Stimulated activated naive CD4-positive, alpha-beta T cell treated with Interleukin-2 at 50 U/mL for 16 hours (primary cell): Measurements from ENCODE around the gene FBXL3.

Experiments used
- DNase-seq: peaks from one replicate; lab custom pipeline; 2025; lab: John Stamatoyannopoulos, UW

Gene FBXL3, protein sequence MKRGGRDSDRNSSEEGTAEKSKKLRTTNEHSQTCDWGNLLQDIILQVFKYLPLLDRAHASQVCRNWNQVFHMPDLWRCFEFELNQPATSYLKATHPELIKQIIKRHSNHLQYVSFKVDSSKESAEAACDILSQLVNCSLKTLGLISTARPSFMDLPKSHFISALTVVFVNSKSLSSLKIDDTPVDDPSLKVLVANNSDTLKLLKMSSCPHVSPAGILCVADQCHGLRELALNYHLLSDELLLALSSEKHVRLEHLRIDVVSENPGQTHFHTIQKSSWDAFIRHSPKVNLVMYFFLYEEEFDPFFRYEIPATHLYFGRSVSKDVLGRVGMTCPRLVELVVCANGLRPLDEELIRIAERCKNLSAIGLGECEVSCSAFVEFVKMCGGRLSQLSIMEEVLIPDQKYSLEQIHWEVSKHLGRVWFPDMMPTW

DNA sequence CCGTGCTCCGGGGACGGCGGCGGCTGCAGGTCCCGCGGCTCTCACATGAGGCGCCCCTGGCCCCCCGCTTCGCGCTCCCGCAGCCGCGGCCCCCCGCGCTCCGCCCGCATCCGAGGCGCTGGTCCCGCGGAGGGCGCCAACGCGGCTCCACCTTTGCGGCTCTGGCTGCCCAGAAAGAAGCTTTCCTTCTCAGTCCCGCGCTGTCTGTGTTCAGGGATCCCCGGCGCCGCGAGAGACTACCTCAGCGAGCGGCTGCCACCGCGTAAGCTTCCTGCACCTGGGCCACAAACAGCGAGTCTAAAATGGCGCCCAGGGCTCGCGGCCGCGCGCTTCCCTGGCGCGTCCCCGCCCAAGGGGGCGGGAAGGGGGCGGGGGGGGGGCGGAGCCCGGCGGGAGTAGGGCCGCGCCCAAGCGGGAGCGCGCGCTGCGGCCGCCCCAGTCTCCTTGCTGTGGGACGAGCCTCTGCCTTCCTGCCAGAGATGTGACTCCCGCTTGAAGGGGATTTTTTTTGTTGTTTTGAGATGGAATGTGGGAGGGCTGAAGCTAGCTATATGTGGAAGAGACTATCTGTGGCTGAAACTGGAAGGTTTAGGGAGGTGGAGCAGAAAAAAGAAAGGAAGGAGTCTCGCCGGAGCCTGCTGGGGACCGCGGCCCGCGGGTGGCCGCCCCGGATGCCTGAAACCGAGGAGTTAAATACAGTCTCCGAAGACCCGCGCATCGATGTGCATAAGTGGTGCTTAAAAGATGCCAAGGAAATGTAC is at the start of gene FBXL3:
FBXL3 (minus strand) TSS at position 299 of the 761 bp plus-strand sequence. CDS start 5,299 bp downstream, outside the sequence.
- peak; percentile 83 for DNase-seq

- DNase-seq, result no peak
Observed at GRCh38 chr13:77067519-77067918, 40.6 kb upstream of the FBXL3 start.

DNA sequence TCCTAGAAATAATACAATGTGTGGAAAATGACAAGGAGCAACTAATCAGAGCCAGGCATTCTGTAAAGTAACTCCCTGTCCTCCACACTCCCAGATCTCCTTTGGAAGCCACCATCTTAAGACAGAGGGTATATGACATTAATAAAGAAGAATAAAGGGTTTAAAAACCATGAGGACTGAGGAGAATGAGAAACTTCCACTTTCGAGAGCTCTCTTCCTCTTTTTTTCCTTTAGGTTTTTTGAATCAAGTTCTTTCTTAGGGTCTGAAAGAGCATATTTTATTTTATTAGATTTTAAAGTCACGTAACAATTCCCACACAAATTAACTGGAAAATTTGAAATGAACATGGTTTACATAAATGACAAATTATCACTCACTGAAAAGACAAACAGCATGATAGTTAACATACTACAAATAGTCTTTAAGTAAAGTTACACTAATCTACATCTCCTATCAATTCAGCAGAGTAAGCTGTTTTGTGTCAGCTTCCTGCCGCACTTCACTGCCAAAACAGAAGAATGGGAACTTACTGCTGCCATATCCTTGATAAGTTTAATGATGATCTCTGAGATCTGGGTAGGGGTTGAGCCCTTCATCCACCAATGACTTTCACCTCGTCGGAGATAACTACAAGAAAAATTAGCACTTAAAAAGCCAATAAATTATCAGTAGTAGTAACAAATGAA is 38.6 kb upstream of the FBXL3 start:
- DNase-seq, result no peak

DNA sequence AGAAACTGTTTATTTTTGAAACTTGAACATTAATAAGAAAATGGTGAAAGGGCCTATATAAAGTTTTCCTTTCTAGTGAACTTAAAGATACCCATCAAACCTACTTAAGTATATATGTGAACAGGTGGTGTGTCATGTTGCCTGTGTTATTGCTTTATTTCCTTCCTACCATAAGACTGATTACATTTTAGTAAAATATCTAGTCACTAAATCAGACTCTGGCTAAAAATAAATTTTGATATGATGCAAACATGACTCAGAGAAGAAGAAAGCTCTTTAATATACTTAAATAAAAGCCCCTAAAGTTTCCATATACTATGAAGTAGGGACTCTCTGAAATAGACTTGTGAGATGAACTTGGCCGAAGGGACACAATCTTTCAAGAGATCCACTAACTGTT is 35.1 kb upstream of the FBXL3 start:
- DNase-seq, result no peak

DNA sequence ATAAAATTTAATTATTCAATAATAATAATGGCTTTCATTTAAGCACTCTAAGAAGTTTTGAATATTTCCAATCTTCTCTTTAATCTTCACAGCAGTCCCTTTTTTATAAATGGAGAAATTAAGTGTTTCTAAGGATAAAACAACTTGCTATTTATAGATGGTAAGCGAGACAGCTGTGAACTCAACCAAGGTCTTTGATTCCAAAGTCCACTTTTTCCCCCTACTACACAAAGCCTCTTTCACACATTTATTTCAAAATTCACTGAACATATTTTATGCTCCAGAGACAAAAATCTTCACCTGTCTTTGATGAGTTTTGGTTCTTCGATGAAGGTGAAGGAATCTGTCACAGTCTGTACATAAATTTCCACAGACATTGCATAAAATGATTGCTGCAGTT is 34.4 kb upstream of the FBXL3 start:
- no peak for DNase-seq

DNA sequence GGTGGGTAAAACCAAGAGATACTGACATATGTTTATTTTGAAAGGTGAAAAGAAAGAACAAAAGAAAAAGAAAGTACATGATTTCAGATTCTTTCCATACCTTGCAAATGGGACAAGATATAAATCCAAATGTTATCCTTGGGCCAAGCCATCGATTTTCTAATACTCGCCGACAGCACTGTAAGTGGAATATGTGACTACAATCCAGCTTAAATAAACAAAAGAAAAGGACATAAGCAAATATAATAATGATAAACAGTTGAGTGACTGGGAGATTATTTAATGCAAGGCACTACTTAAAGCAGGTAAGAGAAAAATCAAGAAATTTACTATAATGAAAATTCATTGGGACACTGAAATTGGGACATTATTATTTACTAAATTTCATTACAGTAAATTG is 29.9 kb upstream of the FBXL3 start:
- no peak for DNase-seq

GRCh38 chr13:77056382-77056781 is 29.4 kb upstream of the FBXL3 start:
- DNase-seq, result no peak

- no peak for DNase-seq
Observed at GRCh38 chr13:77055158-77055557, 28.2 kb upstream of the FBXL3 start.

GRCh38 chr13:77053192-77053591 is 26.2 kb upstream of the FBXL3 start:
- DNase-seq, result no peak

GRCh38 chr13:77048681-77049080 is 21.7 kb upstream of the FBXL3 start:
- no peak for DNase-seq

DNA sequence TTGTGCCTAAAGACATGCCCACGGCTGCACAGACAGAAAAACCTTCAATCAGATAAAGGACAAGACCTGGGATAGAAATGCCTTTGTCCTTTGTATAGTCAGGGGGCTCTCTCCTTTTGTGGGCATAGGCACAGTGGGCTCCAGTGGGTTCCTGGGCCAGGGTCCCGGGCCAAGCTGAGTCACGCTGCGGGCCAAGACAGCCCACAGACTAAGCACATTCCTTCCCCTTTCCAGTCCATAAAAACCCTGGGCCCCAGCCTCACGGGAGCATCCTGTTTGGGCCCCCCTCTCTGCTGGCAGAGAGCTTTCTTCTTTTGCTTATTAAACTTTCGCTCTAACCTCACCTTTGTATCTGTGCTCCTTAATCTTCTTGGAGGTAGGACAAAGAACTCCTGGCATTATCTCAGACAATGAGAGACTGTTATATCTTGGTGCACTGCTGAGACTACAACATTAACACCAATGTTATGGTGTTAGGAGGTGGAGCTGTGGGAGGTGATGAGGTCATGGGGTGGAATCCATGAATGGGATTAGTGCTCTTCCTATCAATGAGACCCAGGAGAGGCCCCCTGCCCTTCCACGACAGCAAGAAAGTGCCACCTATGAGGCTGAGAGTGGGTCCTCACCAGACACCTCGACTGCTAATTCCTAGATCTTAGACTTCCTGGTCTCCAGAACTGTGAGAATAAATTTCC is 20.8 kb upstream of the FBXL3 start:
- DNase-seq, result no peak

- DNase-seq, result no peak
Observed at GRCh38 chr13:77042566-77043177, 15.7 kb upstream of the FBXL3 start.

- no peak for DNase-seq
Observed at GRCh38 chr13:77040835-77041234, 13.9 kb upstream of the FBXL3 start.

- no peak for DNase-seq
Observed at GRCh38 chr13:77040076-77040475, 13.1 kb upstream of the FBXL3 start.

DNA sequence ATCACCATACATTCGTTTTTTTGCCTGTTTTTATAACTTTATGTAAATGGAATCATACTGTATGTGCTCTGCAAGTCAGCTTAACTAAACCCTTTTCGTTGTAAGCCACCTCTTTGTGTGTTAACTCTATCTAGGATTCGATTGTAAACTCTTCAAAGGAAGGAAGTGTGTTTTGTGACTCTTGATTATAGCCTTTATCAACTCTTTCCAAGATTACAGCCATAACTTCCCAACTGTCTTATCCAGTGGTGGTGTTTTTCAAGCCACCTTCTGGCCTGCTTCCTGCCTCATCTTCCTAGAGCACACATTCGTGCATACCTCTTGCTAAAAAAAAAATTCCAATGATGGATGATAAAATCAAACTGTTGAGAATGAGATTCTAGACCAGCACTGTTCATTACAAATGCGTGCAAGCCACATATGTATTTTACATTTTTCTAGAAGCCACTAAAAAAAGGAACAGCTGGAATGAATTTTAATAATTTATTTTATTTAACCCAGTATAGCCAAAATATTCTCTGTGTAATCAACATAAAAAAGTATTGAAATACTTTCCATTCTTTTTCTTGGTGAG is 12.0 kb upstream of the FBXL3 start:
- no peak for DNase-seq

DNA sequence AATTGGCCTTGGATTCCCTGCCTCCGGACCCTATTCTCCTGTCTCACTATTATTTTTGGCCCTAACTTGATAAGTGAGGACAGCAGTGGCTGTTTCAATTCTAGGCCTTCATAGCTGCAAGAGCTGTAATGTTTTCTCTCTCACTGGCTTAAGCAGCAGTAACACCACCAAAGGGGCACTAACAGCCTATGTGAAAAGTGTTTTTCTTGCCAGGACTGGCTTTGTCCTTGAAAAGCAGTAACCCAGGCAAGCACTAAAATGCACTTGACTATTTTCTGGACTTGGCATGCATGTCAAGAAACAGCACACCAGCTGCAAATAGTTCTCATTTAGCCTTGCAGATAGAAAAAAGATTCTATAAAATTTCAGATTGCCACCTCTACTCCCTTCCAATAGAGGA is 9.3 kb upstream of the FBXL3 start:
- DNase-seq, result no peak

- no peak for DNase-seq
Observed at GRCh38 chr13:77034881-77035280, 7.9 kb upstream of the FBXL3 start.

GRCh38 chr13:77033717-77034302 is 6.9 kb upstream of the FBXL3 start:
- no peak for DNase-seq

DNA sequence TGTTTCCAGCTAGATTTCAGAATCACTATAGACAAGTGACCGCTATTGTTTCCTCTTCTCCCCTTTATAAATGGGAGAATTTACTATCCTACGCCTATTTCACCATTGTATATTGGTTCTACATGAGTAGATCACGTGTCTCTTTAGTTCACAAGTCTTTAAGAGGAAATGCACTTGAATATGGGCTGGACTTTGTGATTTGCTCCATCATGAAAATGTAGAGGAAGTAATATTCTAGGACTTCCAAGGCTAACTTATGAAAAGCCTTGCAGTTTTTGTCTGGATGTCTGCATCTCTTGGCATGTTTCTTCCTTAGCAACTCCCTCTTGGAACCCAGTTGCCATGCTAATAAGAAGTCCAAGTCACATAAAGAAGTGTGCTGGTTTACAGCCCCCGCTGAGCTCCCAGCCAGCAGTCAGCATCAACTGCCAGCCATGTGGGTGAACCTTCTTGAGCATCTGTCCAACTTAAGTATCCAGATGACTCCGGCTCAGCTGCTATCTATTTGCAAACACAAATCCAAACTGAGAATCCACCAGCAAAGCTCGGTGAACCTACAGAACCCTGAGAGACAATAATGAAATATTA is 4.8 kb upstream of the FBXL3 start:
- no peak for DNase-seq

DNA sequence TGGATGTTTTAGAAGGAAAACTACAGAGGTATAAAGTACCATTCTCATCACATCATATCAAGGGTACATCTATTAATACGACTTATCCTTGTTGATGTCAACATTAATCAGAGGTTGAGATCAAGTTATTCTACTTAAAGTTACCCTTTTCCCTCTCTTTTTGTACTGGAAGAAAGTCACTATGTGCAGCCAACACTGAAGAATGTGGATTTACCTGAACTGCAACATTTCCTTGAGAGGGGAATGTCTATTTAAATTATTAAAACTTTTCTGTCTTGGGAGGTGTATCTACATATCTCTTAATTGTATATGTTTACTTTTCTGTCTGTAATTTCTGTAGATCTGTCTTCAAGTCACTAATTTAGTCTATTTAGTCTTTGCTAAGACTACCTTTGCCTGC is 2.5 kb upstream of the FBXL3 start:
- DNase-seq, result no peak

- DNase-seq, result no peak
Observed at GRCh38 chr13:77028202-77028601, 1.2 kb upstream of the FBXL3 start.
